Activated naive CD4-positive, alpha-beta T cell treated with anti-CD3 and anti-CD28 coated beads for 36 hours (primary cell): ENCODE data around the gene GRID1. TPM values are rescaled to one million over a fixed set of nuclear protein-coding genes. Genes with fewer than 3 reads are reported as not detected.

Source experiments
- CTCF ChIA-PET: fragments of 350-600 bp; sonication (Branson Sonifier 250); formaldehyde crosslinking; loops from one replicate; lab custom pipeline; 2021; ENCODE audit warnings: antibody characterized with exemption; lab: Charles Lee
- DNase-seq: peaks from one replicate; pipeline ENCODE4 v3.0.0-alpha.2; 2020
- H3K27ac Mint-ChIP-seq: one replicate; pipeline ENCODE4 v1.8.0; 2021; ENCODE audit warnings: mild to moderate bottlenecking, mixed read lengths
- H3K27me3 Mint-ChIP-seq: one replicate; pipeline ENCODE4 v1.8.0; 2021; ENCODE audit warnings: low read depth, mixed read lengths
- H3K36me3 Mint-ChIP-seq: one replicate; pipeline ENCODE4 v1.8.0; 2021; ENCODE audit warnings: low read depth, mixed read lengths
- H3K4me1 Mint-ChIP-seq: one replicate; pipeline ENCODE4 v1.8.0; 2021; ENCODE audit warnings: low read depth, mixed read lengths
- H3K4me3 Mint-ChIP-seq: one replicate; pipeline ENCODE4 v1.8.0; 2021; ENCODE audit warnings: mild to moderate bottlenecking, moderate library complexity, mixed read lengths
- H3K9me3 Mint-ChIP-seq: one replicate; pipeline ENCODE4 v1.8.0; 2021; ENCODE audit warnings: mixed read lengths
- intact Hi-C: fragments of 100-400 bp; cut with micrococcal nuclease; formaldehyde crosslinking; loops from one replicate; pipeline ENCODE4 v1.15.1; 2023
- total RNA-seq, 2 experiments: library from RNA; stranded (reverse); gene quantifications; one replicate each; pipeline ENCODE4 v1.2.3, GENCODE V29; 2021

GRID1 gene
- total RNA-seq, 2 experiments from 2014 or later = not detected

GRCh38 chr10:86001521-86001920 lies 365.1 kb downstream of the GRID1 start:
- Mint-ChIP-seq H3K4me1 (no peaks in the 10 kb centered on the region), H3K27me3 (peaks cover 2% of the 10 kb centered on the region), H3K9me3 (no peaks in the 10 kb centered on the region), H3K27ac (no peak overlapping the region), H3K4me3 (no peak overlapping the region), H3K36me3 (no peaks in the 10 kb centered on the region)
- intact Hi-C loops = no loop called here
- DNase-seq = no peak
- CTCF ChIA-PET = interaction anchor here (1.1 kb wide), 1 partner anchor 84 kb away, joined by 3 read pairs; no protein-coding TSS in a partner anchor

- Mint-ChIP-seq H3K27ac (no peak overlapping the region), H3K9me3 (no peaks in the 10 kb centered on the region), H3K36me3 (no peaks in the 10 kb centered on the region), H3K4me3 (no peak overlapping the region), H3K27me3 (peaks cover 14% of the 10 kb centered on the region), H3K4me1 (no peaks in the 10 kb centered on the region)
- CTCF ChIA-PET = no interaction called here
- intact Hi-C loops = loop anchor here (2.0 to 5.0 kb wide), 3 partner anchors 140 to 585 kb away; no protein-coding TSS in a partner anchor
- DNase-seq = no peak
Measured at GRCh38 chr10:85997544-85997943, 369.1 kb downstream of the GRID1 start.

- Mint-ChIP-seq H3K27ac (no peak overlapping the region), H3K4me1 (no peaks in the 10 kb centered on the region), H3K4me3 (no peak overlapping the region), H3K9me3 (no peaks in the 10 kb centered on the region), H3K27me3 (peaks cover 14% of the 10 kb centered on the region), H3K36me3 (no peaks in the 10 kb centered on the region)
- intact Hi-C loops = loop anchor here (2.0 to 5.0 kb wide), 3 partner anchors 142 to 587 kb away; no protein-coding TSS in a partner anchor
- CTCF ChIA-PET = interaction anchor here (0.6 to 1.9 kb wide), 6 partner anchors 9 to 156 kb away, joined by 3 to 6 read pairs (median 4); no protein-coding TSS in a partner anchor
- peak; percentile 30 for DNase-seq
Measured at GRCh38 chr10:85995791-85996190, 370.8 kb downstream of the GRID1 start.

GRCh38 chr10:85993840-85994507 lies 372.6 kb downstream of the GRID1 start:
- H3K9me3 Mint-ChIP-seq = no peaks in the 10 kb centered on the region
- no peaks in the 10 kb centered on the region for H3K36me3 Mint-ChIP-seq
- H3K27me3 Mint-ChIP-seq = peaks cover 15% of the 10 kb centered on the region
- no peak overlapping the region for H3K27ac Mint-ChIP-seq
- no peak for DNase-seq
- no peaks in the 10 kb centered on the region for H3K4me1 Mint-ChIP-seq
- no peak overlapping the region for H3K4me3 Mint-ChIP-seq
- CTCF ChIA-PET = no interaction called here
- intact Hi-C loops = no loop called here

- no peaks in the 10 kb centered on the region for H3K36me3 Mint-ChIP-seq
- no peaks in the 10 kb centered on the region for H3K9me3 Mint-ChIP-seq
- H3K27ac Mint-ChIP-seq = no peak overlapping the region
- intact Hi-C loops = no loop called here
- H3K27me3 Mint-ChIP-seq = peaks cover 18% of the 10 kb centered on the region
- CTCF ChIA-PET = no interaction called here
- no peak for DNase-seq
- no peak overlapping the region for H3K4me3 Mint-ChIP-seq
- H3K4me1 Mint-ChIP-seq = no peaks in the 10 kb centered on the region
Measured at GRCh38 chr10:85993140-85993539, 373.5 kb downstream of the GRID1 start.

- intact Hi-C loops = no loop called here
- H3K27me3 Mint-ChIP-seq = peaks cover 19% of the 10 kb centered on the region
- no peaks in the 10 kb centered on the region for H3K36me3 Mint-ChIP-seq
- CTCF ChIA-PET = no interaction called here
- no peak overlapping the region for H3K4me3 Mint-ChIP-seq
- DNase-seq = no peak
- no peaks in the 10 kb centered on the region for H3K9me3 Mint-ChIP-seq
- no peaks in the 10 kb centered on the region for H3K4me1 Mint-ChIP-seq
- H3K27ac Mint-ChIP-seq = no peak overlapping the region
Measured at GRCh38 chr10:85992324-85992723, 374.3 kb downstream of the GRID1 start.

GRCh38 chr10:85986777-85987176 lies 379.8 kb downstream of the GRID1 start:
- Mint-ChIP-seq H3K4me3 (no peak overlapping the region), H3K27ac (no peak overlapping the region), H3K36me3 (no peaks in the 10 kb centered on the region), H3K9me3 (no peaks in the 10 kb centered on the region), H3K27me3 (peaks cover 9% of the 10 kb centered on the region), H3K4me1 (no peaks in the 10 kb centered on the region)
- CTCF ChIA-PET = interaction anchor here (0.6 to 1.0 kb wide), 2 partner anchors 8 to 12 kb away, joined by 3 to 4 read pairs; no protein-coding TSS in a partner anchor
- intact Hi-C loops = no loop called here
- DNase-seq = no peak

- H3K27ac Mint-ChIP-seq = no peak overlapping the region
- DNase-seq = no peak
- H3K36me3 Mint-ChIP-seq = no peaks in the 10 kb centered on the region
- intact Hi-C loops = no loop called here
- CTCF ChIA-PET = no interaction called here
- H3K27me3 Mint-ChIP-seq = peaks cover 5% of the 10 kb centered on the region
- no peak overlapping the region for H3K4me3 Mint-ChIP-seq
- no peaks in the 10 kb centered on the region for H3K9me3 Mint-ChIP-seq
- no peaks in the 10 kb centered on the region for H3K4me1 Mint-ChIP-seq
Measured at GRCh38 chr10:85983051-85983450, 383.5 kb downstream of the GRID1 start.

GRCh38 chr10:85979598-85979997 lies 387.0 kb downstream of the GRID1 start:
- H3K4me3 Mint-ChIP-seq = no peak overlapping the region
- no peaks in the 10 kb centered on the region for H3K36me3 Mint-ChIP-seq
- no peak for DNase-seq
- intact Hi-C loops = no loop called here
- H3K9me3 Mint-ChIP-seq = no peaks in the 10 kb centered on the region
- CTCF ChIA-PET = no interaction called here
- peaks cover 5% of the 10 kb centered on the region for H3K27me3 Mint-ChIP-seq
- H3K4me1 Mint-ChIP-seq = no peaks in the 10 kb centered on the region
- H3K27ac Mint-ChIP-seq = no peak overlapping the region

GRCh38 chr10:85978566-85979358 lies 387.8 kb downstream of the GRID1 start:
- Mint-ChIP-seq H3K27me3 (peaks cover 5% of the 10 kb centered on the region), H3K36me3 (no peaks in the 10 kb centered on the region), H3K4me1 (no peaks in the 10 kb centered on the region), H3K9me3 (no peaks in the 10 kb centered on the region), H3K4me3 (no peak overlapping the region), H3K27ac (no peak overlapping the region)
- intact Hi-C loops = no loop called here
- DNase-seq = no peak
- CTCF ChIA-PET = interaction anchor here (0.6 kb wide), 2 partner anchors 55 to 190 kb away, joined by 4 to 7 read pairs; no protein-coding TSS in a partner anchor

GRCh38 chr10:85977642-85978041 lies 389.0 kb downstream of the GRID1 start:
- CTCF ChIA-PET = no interaction called here
- no peak for DNase-seq
- Mint-ChIP-seq H3K9me3 (no peaks in the 10 kb centered on the region), H3K4me1 (no peaks in the 10 kb centered on the region), H3K36me3 (no peaks in the 10 kb centered on the region), H3K27me3 (peaks cover 4% of the 10 kb centered on the region), H3K4me3 (no peak overlapping the region), H3K27ac (no peak overlapping the region)
- intact Hi-C loops = no loop called here

- H3K4me3 Mint-ChIP-seq = no peak overlapping the region
- no peaks in the 10 kb centered on the region for H3K36me3 Mint-ChIP-seq
- no peak for DNase-seq
- H3K27ac Mint-ChIP-seq = no peak overlapping the region
- intact Hi-C loops = no loop called here
- H3K27me3 Mint-ChIP-seq = peaks cover 2% of the 10 kb centered on the region
- no peaks in the 10 kb centered on the region for H3K4me1 Mint-ChIP-seq
- no peaks in the 10 kb centered on the region for H3K9me3 Mint-ChIP-seq
- CTCF ChIA-PET = no interaction called here
Measured at GRCh38 chr10:85976267-85976793, 390.3 kb downstream of the GRID1 start.
